CD4-positive, alpha-beta T cell (primary cell): ENCODE measurements around the gene IFITM10. TPM values are rescaled to one million over a fixed set of nuclear protein-coding genes. Genes with fewer than 3 reads are reported as not detected.

Source experiments
- ATAC-seq: fragments of 200-7000 bp; cut with Tn5 transposase; one replicate; pipeline ENCODE4 v1.10.0; 2022; ENCODE audit warnings: mild to moderate bottlenecking; ENCODE audit not compliant: poor library complexity
- CTCF ChIA-PET: fragments of 350-600 bp; sonication (Branson Sonifier 250); formaldehyde crosslinking; loops from one replicate; lab custom pipeline; 2021; ENCODE audit warnings: antibody characterized with exemption, inconsistent platforms; lab: Charles Lee
- POLR2A ChIA-PET: fragments of 350-600 bp; sonication (Branson Sonifier 250); formaldehyde crosslinking; loops from one replicate; lab custom pipeline; 2021; ENCODE audit warnings: antibody characterized with exemption, inconsistent platforms; lab: Charles Lee
- DNase-seq, 14 experiments: peaks; one replicate each; pipeline ENCODE4 v3.0.0-alpha.2; 2013 to 2020; ENCODE audit warnings: mixed read lengths in 2 of 14
- H3K27ac ChIP-seq, 2 donors: one replicate each; pipeline versions ENCODE4 v1.5.1 to v1.7.0; 2013; ENCODE audit warnings: low read length in 2 of 2, low read depth in 1 of 2, mild to moderate bottlenecking in 1 of 2
- H3K27me3 ChIP-seq, 2 experiments: 1 replicate in 1 of 2; 2 replicates in 1 of 2; pipeline versions ENCODE4 v1.6.1 to v1.7.0; 2013; ENCODE audit warnings: low read length in 2 of 2, control low read depth in 1 of 2, mild to moderate bottlenecking in 1 of 2, moderate library complexity in 1 of 2; ENCODE audit not compliant: insufficient read depth in 2 of 2, control insufficient read depth in 1 of 2
- H3K36me3 ChIP-seq: one replicate; pipeline ENCODE4 v1.6.1; 2013; ENCODE audit warnings: low read length, control low read depth; ENCODE audit not compliant: insufficient read depth
- H3K4me1 ChIP-seq: one replicate; pipeline ENCODE4 v1.6.1; 2013; ENCODE audit warnings: low read length, control low read depth; ENCODE audit not compliant: insufficient read depth
- H3K4me3 ChIP-seq: one replicate; pipeline ENCODE4 v1.5.1; 2013; ENCODE audit warnings: mild to moderate bottlenecking, low read length, moderate library complexity
- H3K9me3 ChIP-seq, 2 experiments: 1 replicate in 1 of 2; 2 replicates in 1 of 2; pipeline versions ENCODE4 v1.6.1 to v1.7.0; 2013; ENCODE audit warnings: low read length in 2 of 2, mild to moderate bottlenecking in 2 of 2, control low read depth in 1 of 2, moderate library complexity in 1 of 2; ENCODE audit not compliant: control insufficient read depth in 1 of 2, insufficient read depth in 1 of 2
- H3K27ac Mint-ChIP-seq: one replicate; pipeline ENCODE4 v1.8.0; 2020; ENCODE audit warnings: mixed read lengths
- H3K27me3 Mint-ChIP-seq: one replicate; pipeline ENCODE4 v1.8.0; 2021; ENCODE audit warnings: mixed read lengths
- H3K36me3 Mint-ChIP-seq: one replicate; pipeline ENCODE4 v1.8.0; 2021; ENCODE audit warnings: low read depth, mixed read lengths
- H3K4me1 Mint-ChIP-seq: one replicate; pipeline ENCODE4 v1.8.0; 2021; ENCODE audit warnings: low read depth, mixed read lengths
- H3K4me3 Mint-ChIP-seq: one replicate; pipeline ENCODE4 v1.8.0; 2020; ENCODE audit warnings: mild to moderate bottlenecking, mixed read lengths
- H3K9me3 Mint-ChIP-seq: one replicate; pipeline ENCODE4 v1.8.0; 2020; ENCODE audit warnings: mixed read lengths
- intact Hi-C, 2 experiments: fragments of 100-400 bp; cut with DNase I in 1 of 2; cut with micrococcal nuclease in 1 of 2; formaldehyde crosslinking; loops; one replicate each; pipeline versions ENCODE4 v1.15.1 to v1.9.0; 2023 to 2025; cut with DNase I, micrococcal nuclease
- total RNA-seq, 174 experiments: library from RNA in 2 of 174; stranded (reverse) in 2 of 174; gene quantifications; one replicate each; pipeline ENCODE4 v1.2.3 and lab custom pipeline; 2021 to 2026
- TF ChIP-seq, protein P1 (sequence below): fragments of 200-600 bp; IDR thresholded peaks from one replicate; pipeline ENCODE4 v1.8.0; 2022; ENCODE audit warnings: antibody characterized with exemption, mild to moderate bottlenecking

IFITM10 gene
- total RNA-seq, 2 experiments from 2014 or later, result 1.7 TPM

DNA sequence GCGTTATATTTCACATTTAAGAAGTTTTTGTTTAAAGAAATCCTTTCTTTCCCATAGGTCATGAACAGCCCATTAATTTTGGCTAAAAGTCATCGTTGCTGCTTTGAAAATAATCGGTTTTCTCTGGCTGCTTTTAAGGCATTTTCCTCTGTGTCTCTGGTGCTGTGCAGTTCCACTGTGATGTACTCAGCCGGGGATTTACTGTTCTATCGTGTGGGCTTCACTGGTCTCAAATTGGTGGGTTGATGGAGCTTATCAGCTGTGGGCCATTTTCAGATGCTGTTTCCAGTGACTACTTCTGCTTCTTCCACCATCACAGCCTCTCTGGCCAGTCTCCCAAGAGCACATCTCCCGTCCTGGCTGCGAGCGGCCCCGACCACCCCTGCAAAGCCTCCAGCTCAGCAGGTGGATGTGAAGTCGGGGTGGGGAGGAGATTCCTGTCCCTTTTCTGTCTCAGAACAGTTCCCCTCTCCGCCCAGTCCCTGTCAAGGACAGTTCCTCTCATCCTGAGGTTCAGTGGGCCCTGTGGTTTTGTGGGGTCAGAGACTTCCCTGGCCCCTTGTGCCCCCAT, 20.3 kb downstream of the IFITM10 start:
- POLR2A ChIA-PET, result no interaction called here

DNA sequence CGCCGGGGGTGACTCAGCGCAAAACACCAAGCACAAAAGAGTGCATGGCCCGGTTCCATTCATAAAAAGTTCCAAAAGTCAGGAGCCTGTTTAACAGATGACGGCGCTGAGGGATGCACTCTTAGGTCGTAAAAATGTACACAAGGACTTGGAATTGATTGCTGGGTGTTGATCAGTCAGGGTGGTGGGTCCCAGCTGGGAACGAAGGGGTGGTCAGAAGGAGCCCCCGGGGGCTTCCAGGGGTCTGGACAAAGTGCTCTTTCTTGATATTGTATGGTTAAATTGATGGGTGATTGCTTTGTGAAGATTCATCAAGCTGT, 20.7 kb downstream of the IFITM10 start:
- TF ChIP-seq, protein P1, sequence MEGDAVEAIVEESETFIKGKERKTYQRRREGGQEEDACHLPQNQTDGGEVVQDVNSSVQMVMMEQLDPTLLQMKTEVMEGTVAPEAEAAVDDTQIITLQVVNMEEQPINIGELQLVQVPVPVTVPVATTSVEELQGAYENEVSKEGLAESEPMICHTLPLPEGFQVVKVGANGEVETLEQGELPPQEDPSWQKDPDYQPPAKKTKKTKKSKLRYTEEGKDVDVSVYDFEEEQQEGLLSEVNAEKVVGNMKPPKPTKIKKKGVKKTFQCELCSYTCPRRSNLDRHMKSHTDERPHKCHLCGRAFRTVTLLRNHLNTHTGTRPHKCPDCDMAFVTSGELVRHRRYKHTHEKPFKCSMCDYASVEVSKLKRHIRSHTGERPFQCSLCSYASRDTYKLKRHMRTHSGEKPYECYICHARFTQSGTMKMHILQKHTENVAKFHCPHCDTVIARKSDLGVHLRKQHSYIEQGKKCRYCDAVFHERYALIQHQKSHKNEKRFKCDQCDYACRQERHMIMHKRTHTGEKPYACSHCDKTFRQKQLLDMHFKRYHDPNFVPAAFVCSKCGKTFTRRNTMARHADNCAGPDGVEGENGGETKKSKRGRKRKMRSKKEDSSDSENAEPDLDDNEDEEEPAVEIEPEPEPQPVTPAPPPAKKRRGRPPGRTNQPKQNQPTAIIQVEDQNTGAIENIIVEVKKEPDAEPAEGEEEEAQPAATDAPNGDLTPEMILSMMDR, result no peak
- no peaks in the 10 kb centered on the region for H3K9me3 Mint-ChIP-seq
- ATAC-seq, result no peak

More for the DNA sequence above, 20.3 kb downstream of the IFITM10 start:
- Mint-ChIP-seq H3K4me1 (peaks cover 30% of the 10 kb centered on the region), H3K4me3 (no peak overlapping the region), H3K27me3 (peaks cover 46% of the 10 kb centered on the region), H3K9me3 (no peaks in the 10 kb centered on the region), H3K36me3 (no peaks in the 10 kb centered on the region), H3K27ac (no peak overlapping the region)
- DNase-seq (no peak), ATAC-seq (no peak)
- no peak overlapping the region for H3K27ac ChIP-seq
- H3K4me1 ChIP-seq, result peaks cover 17% of the 10 kb centered on the region
- intact Hi-C loops, result no loop called here
- H3K9me3 ChIP-seq, result peaks cover 0 to 5% of the 10 kb centered on the region in 2 experiments
- TF ChIP-seq, protein P1, result no peak
- CTCF ChIA-PET, result no interaction called here
- no peaks in the 10 kb centered on the region for H3K36me3 ChIP-seq
- H3K27me3 ChIP-seq, result peaks cover 9 to 23% of the 10 kb centered on the region in 2 experiments
- no peak overlapping the region for H3K4me3 ChIP-seq

DNA sequence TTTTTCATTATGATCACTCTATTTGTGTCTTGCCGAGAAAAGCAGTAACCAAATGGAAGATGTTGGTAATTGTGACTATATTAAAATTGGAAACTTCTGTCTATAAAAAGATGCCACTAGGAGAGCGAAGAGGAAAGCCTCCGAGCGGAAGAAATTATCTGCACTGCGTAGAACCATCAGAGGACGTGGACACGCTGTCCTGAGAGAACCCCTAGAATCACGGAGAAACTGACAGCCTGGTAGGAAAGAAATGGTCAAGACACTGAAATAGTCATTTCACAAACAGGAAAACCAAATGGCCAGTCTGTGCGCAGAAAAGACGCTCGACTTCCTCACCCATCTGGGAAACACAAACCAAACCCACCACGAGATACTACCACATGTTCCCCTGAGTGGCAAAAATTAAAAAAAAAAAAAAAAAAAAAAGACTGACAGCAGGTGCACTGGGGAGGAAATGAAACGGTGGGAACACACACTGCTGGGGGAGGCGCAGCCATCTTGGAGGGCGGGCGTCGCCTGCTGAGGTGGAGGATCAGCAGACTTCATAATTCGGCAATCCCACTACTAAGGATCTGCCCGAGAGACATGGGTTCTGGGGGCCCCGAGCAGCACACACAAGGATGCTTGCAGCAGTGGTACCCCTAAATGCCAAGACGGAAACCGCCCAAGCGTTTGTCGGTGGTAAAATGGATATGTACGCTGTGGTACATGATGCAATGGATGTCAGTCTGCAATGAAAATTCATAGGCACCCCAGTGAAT, 21.3 kb downstream of the IFITM10 start:
- H3K9me3 Mint-ChIP-seq, result no peaks in the 10 kb centered on the region
- peaks cover 13% of the 10 kb centered on the region for H3K4me1 ChIP-seq
- ChIA-PET POLR2A (no interaction called here), CTCF (no interaction called here)
- no peaks in the 10 kb centered on the region for H3K36me3 Mint-ChIP-seq
- H3K4me3 ChIP-seq, result peak overlapping the region; percentile 31
- DNase-seq, result peak in 2 of 14 experiments; percentile 23 to 24
- H3K27ac ChIP-seq, result no peak overlapping the region
- no peaks in the 10 kb centered on the region for H3K36me3 ChIP-seq
- H3K9me3 ChIP-seq, result no peaks in the 10 kb centered on the region
- H3K27me3 ChIP-seq, result peaks cover 9 to 21% of the 10 kb centered on the region in 2 experiments
- intact Hi-C loops, result no loop called here
- peaks cover 52% of the 10 kb centered on the region for H3K27me3 Mint-ChIP-seq
- TF ChIP-seq, protein P1, result no peak
- H3K4me1 Mint-ChIP-seq, result peaks cover 26% of the 10 kb centered on the region
- ATAC-seq, result peak; percentile 46
- no peak overlapping the region for H3K27ac Mint-ChIP-seq
- H3K4me3 Mint-ChIP-seq, result peak overlapping the region; percentile 65

More for the DNA sequence above, 20.7 kb downstream of the IFITM10 start:
- H3K27me3 Mint-ChIP-seq, result peaks cover 50% of the 10 kb centered on the region
- no peaks in the 10 kb centered on the region for H3K36me3 Mint-ChIP-seq
- H3K9me3 ChIP-seq, result no peaks in the 10 kb centered on the region
- H3K4me3 ChIP-seq, result no peak overlapping the region
- no peak for DNase-seq
- H3K27ac ChIP-seq, result no peak overlapping the region
- no peaks in the 10 kb centered on the region for H3K36me3 ChIP-seq
- CTCF ChIA-PET, result no interaction called here
- no peak overlapping the region for H3K4me3 Mint-ChIP-seq
- POLR2A ChIA-PET, result no interaction called here
- no peak overlapping the region for H3K27ac Mint-ChIP-seq
- peaks cover 9 to 21% of the 10 kb centered on the region in 2 experiments for H3K27me3 ChIP-seq
- intact Hi-C loops, result no loop called here
- H3K4me1 ChIP-seq, result peaks cover 17% of the 10 kb centered on the region
- H3K4me1 Mint-ChIP-seq, result peaks cover 30% of the 10 kb centered on the region
